NCI-H146 treated with DMSO at 0.1 percent for 48 hours (cell line): ENCODE results near the gene FOXC1.

Experiments
- DNase-seq: peaks from one replicate; lab custom pipeline; 2025; ENCODE audit not compliant: unreplicated experiment; lab: John Stamatoyannopoulos, UW

The FOXC1 gene

DNA sequence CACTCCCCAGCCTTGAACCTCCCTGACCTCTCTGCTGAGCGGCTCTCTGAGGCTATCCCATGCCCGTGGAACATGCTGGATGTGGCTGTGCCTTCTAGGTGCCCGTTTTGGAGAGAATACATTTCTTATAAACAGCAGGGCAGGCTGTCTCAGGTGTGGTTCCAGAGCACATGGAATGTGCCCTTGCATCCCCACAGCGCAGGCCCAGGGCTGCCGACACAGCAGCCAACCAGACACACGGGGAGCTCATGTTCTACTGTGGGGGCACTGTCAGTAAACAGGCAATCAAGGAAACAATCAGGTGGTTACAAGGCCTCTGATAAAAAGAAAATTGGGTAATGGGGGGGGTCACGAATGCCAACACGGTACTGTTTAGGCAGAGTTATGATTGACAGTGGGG lies 30.8 kb downstream of the FOXC1 start:
- DNase-seq: no peak

DNA sequence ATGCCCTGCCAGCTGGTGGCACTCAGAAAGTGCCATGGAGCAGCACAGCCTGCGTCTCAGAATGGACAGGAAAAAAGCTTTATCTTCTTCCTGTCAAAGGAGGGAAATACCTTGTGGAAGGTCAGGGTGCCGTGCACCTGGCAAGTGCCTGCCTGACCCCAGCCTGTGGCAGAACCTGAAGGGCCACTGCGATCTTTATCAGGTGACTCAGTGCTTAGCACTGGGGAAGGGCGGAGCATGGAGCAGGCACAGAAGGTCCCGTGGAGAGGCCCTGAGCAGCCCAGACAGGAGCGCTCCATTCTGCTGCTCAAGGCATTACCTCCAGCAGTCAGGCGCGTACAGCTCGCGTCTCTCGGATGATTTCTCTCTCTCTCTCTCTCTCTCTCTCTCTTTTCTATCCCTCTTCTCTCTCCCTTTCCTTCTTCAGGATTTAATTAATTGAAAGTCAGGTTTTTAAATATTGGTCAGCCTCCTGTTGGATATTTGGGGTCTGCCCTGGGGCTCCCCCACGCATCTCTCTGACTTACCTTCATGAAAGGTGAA lies 31.7 kb downstream of the FOXC1 start:
- no peak for DNase-seq

DNA sequence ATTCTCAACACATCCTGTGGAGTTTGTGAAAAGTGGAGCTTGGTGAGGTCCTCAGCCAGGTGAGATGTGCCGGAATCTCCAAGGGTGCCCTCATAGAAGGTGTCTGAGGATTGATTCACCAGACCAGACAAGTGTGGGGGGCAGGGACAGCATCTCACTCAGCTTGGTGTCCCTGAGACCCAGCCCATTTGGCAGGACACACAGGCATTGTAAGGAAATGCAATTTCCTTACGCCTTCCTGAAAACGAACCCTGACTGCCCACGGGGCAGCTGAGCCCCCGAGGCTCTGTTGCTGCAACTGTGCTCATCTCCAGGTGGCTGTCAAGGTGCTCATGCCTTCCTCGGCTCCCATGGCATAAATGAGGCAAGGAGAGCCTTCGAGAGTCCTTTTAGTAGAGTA lies 33.4 kb downstream of the FOXC1 start:
- DNase-seq: no peak

DNA sequence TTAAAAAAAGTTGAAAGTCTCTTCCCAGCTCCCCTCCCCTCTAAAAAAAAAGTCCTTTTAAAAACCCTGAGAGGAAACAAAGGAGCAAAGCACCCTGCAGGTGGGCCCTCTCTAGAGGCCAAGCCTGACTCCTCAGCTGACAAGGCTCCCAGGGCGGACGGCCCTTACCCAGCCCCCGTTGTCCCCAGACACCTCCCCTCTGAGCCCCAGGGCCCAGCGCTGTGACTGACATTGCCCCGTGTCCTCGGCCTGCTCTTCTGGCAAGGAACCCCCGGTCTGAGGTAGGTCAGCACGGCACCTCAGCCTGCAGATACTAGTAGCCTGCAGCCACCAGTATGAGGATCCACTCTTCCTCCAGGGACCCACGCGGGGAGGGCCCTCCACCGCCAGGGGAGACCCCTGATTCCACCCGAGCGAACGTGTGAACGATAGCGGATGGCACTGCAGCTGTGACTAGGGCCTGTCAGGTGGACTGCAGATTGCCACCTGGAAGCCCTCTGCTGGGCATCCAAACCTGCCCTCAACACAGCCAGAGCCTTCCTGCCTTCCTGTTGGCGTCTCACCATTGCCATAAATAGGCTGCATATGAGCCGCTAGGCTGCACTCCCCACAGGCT lies 34.2 kb downstream of the FOXC1 start:
- no peak for DNase-seq

DNA sequence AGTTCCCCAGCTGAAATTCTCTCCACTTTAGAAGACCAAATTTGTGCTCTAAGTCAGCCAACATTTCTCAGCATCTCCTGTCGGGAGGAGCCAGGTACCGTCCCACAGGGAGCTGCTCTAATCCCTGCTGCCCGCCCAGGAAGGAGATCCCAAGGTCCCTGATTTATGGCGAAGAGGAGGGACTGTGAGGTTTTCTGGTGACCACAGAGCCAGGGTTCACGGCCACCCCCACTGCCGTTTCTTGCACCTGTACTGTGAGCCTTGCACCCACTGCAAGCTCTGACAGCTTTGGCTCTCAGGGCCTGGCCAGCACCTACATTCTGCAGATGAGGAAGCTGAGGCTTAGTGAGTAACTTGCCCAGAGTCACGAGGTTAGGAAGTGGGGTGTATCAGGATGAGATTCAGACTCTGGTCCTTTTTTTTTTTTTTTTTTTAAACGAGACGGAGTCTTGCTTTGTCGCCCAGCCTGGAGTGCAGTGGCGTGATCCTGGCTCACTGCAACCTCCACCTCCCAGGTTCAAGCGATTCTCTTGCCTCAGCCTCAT lies 34.9 kb downstream of the FOXC1 start:
- DNase-seq: no peak

DNA sequence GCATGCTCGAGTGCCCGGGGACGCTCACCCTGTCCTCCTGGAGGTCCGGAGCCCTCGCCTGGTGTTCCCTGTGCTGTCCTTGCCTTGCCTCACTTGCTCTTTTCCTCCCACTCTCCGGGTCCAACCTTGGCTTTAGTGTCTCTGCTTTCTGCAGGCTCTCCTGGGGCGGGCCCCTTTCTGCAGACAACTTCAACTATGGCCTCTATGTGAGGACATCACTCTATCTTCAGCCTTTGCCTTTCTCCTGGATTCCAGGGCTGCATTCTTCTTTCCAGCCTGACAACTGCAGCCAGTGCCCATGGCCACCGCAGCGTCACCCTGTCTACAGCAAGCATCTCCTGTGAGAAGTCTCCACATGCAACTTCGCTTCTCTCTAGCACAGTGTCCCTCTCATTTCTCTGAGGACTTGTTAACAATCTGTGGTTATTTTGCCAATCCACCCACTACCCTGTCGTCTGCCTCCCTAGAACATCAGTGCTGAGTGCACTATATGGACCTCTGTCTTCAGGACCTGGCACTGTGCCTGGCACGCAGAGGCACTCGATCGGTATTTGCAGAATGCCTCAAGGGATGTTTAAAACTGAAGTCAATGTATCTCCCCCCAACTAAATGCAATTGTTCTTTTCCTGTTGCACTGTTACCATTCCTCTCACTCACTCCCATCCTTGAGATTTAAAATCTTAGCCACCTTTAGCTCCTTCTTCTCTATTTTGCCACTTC lies 35.9 kb downstream of the FOXC1 start:
- DNase-seq: no peak

DNA sequence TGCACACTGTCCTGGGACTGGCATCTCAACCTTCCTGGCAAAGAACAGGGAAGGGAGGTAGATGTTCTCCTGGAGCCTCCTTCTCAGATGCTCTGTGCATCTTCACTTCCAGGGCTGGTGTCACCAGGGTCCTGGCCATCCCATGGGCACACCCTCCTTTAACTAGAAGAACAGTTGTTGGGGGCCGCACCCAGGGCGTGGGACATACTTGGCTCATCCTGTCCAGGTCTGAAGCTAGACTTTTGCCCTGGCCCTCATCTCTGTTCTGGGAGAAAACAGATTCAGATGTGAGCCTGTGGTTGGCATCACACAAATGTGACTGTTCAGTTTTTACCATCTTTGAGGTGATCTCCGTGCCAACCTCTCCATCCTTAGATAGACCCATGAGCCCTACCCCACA lies 41.6 kb downstream of the FOXC1 start:
- no peak for DNase-seq

DNA sequence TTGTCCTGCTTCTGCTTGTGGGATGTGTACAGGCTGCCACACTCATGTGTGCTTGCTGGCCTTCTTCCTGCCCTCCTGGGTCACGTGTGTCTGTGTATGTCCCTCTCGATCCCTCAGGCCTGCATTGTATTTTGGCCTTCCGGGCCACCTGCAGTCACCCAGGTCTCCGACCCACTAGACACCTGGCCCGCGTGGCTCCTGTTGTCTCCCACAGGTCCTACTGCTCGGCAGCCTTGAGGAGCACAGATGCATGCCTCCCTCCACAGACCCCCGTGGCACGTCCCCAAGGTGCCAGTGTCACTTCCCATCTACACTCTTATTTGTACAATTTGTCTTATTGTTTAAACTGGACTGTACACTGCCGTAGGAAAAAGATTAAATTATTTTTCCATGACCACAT lies 43.1 kb downstream of the FOXC1 start:
- no peak for DNase-seq

DNA sequence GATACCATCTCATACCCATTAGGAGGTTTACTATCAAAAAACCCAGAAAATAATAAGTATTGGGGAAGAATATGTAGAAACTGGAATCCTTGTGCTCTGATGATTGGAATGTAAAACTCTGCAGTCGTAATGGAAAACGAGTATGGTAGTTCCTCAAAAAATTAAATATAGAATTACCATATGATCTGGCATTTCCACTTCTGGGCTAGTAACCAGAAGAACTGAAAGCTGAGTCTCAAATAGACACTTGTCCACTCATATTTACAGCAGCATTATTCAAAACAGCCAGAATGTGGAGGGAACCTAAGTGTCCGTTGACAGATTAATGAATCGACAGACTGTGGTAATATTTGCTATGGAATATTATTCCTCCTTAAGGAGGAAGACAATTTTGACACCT lies 44.3 kb downstream of the FOXC1 start:
- no peak for DNase-seq

DNA sequence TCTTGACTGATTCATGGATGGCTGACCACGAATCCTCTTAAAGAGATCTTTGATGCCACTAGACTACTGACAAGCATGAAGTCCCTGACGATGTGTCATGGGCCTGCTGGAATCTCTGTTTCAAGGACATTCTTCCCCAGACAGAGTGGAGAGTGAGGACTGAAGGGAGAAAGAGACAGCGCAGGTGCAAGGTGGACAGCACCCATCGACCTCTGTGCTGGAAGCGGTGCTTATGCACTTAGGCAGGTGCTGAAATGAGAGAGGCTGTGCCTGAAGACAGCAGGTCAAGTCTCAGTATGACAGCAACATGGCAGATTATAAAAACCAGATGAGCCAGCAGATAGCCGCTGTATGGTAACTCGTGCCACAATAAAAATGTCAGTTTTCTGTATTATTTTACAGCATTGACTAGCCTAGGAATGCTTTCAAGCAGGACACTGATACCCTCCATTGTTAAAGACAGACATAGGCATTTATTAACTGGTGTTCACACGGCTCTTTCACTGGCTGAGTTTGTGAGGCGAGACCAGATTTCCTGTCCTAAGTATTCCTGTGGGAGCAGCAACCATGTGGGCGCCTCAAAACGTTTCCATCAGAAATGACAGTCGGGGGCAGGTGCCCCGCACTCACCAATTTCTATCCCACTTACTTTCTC lies 47.5 kb downstream of the FOXC1 start:
- no peak for DNase-seq

DNA sequence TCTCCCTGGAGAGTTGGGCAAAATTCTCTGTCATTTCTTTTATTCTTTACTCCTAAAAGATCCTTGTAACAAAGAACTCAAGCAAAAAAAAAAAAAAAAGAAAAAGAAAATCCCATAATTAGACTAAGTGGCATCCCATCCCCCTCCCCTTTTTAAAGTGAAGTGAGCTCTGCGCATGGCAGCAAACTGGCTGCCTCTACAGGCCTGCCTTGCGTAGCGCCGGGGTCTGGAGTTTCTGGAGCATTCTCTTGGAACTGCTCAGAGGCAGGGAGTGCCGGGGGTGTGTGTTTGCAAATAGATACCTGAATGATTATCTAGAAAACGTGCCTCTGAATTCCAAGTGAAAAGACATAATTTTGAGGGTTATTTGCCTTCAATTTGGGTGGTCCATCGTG lies 48.1 kb downstream of the FOXC1 start:
- DNase-seq: no peak

DNA sequence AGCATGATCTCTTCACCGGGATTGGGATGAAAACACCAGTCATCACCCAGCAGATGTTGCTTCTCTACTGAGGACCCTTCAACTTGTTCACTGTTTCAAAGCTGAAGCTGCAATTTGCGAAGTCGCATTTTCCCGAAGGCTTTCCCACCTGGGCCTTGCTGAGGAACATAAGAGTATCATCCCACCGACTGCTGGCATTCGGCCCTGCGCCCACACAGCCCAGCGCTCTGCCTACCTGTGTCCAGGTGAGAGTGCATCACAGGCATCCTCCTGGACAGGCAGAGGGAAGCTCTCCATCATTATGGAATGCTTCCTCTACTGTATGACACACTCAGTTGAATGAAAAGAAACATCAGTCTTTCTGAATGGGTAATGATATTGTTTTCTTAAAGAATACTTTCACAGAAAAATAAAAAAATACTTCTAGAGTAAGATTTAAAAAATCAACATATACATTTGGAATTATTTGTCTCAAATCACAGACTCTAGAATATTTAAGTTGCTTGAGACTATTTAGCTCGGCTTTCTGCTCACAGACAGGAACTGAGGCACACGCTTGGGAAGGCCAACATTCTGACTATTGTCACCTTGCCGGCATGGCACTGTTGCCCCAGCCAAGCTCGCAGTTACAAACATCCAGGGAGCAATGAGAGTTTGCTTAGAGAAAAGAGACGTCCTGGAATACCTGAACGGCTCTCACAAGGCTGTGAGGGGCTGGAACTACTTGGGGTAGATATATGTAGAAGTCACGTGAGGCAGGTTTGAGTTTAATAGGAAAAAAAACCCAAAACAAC lies 48.7 kb downstream of the FOXC1 start:
- no peak for DNase-seq

DNA sequence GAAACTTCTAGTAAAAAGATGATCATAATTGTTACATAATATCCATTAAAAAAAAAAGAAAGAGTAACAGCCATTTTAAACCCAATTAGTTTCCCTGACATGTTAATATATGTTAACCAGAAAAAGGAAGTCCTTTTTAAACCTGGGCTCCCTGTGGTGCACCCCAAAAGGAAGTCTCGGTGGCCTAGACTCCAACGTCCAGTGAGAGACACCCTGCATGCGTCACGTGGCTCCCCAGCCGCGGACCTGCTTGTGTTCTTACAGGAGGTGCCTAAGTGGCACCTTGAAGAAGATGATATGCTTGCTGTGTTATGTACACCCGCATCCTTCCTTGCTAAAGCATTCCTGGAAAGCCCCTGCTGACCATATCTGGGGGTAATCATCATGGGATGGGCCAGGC lies 50.1 kb downstream of the FOXC1 start:
- DNase-seq: no peak

DNA sequence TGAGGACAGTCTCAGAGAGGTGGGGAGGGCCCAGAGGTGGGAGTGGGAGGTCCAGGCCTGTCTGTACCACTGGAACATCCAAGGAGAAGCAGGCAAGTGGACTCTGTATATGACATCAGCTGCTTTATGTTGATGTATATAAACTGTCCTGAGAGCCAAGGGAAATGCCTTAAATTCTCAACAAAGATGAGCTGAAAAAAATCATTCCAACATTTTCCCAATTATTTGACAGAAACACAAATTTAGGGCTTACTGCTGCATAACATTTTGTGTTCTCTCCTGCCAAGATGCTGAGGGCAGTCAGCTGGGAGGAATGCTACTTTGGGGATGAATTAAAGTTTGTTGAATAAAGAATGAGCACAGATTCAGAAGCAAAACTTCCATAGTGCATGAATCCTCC lies 52.8 kb downstream of the FOXC1 start:
- no peak for DNase-seq
